GM19238 (cell line): Measurements from ENCODE around the gene PCED1B.
"Not testable (repeated sequence)": the region's sequence is repeated elsewhere in the genome, so short reads cannot be mapped to it uniquely, and the experiment has no call there.

Experiments
- DNase-seq: peaks from one replicate; pipeline ENCODE4 v3.0.0; 2011; ENCODE audit warnings: low spot score; ENCODE audit not compliant: insufficient read length

The PCED1B gene

DNA sequence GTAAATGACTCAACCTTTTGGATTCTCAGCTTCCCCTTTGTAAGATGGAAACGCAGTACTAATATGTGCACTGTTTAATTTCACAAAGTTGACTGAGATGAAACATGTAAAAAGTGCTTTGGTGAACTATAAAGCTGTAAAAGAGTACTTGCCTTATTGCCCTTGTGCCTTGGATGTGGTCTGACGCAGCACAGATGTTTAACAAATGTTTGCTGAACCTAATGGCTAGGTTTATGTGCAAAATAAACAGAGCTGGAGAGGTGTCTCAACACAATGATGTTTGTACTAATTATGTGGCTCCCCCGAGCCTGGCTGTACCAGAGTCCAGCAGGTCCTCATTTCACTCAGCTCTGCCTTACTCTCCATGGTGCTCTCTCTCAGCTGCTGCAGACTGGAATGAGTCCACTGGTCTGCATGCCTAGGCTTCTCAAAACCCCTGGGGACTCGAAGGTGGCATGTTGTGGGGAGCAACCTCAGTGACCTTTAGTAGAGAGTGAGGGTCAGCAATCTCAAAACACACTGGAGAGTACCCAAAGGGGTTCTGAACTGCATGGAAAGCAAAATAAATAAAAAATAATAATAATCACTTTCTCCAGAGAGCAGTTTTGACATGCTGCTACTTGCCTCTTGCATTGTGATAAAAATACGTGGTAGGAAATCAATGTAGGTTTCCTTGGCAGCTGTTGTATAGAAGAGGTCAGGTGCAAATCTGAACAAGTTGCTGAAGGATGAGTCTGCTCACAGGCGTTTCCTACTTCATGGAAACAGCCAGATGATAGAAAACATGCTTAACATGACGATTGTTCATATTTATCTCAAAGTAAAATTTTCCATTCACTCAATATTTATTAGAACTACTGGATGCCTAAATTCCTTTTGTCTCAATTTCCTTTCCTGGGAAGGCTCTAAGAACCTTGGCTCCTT lies 8.9 kb downstream of the PCED1B start:
- DNase-seq: no peak

DNA sequence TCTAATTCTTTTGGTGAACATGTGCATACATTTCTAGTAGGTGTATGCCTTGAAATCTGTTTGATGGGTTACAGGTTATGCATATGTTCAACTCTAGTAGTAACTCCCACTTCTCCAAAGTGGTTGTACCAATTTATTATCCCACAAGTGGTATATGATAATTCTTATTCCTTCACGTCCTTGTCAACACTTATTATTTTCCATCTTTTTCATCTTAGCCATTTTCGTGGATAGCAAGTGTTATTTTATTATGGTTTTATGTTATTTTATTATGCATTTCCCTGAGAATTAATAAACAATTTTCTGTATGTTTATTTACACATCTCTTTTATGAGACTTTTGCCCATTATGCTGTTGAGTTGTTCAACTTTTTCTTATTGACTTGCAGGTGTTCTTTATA lies 11.6 kb downstream of the PCED1B start:
- no peak for DNase-seq

DNA sequence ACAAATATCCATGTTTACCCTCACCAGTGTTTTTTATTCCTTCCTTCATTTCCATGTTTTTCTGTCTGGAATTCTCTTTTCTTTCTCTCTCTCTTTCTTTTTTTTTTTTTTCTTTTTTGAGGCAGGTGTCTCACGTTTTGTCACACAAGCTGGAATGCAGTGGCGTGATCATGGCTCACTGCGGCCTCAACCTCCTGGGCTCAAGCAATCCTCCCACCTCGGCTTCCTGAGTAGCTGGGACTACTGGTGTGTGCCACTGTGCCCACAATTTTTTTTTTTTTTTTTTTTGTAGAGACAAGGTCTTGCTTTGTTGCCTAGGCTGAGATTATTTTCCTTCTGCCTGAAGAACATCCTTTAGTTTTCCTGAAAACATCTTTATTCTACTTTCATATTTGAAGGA lies 15.4 kb downstream of the PCED1B start:
- DNase-seq: no peak

DNA sequence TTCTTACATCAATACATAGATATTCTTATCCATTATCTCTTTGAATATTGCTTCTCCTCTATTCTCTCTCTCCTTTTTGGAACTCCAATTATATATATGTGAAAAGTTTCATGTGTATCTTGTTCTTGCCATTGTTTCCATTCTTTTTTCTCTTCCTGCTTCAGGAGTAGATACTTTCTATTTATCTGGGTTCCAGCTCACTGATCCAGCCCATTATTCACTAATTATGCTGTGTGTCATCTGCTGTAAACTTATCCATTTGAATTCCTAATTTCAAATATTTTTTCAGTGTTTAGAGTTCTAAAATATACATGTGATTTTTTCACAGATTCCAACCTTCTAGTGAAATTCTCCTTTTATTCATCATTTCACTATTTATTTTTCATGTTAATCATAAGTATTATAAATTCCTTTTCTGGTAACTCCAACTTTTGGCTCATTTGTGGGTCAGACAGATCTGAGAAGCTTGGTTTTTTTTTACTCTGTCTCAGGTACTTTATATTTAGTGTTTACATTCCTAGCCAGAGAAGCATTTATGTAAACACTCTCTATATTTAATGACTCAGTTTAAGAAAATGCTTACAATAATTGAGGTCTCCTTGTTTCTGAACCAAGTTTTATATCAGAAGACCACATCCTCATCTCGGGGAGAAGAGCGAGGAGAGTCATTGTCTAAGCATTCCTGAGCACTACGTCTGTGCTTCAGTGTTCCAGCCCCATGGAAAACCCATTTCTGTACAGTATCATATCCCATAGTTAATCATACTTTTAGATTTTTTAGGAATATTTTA lies 16.2 kb downstream of the PCED1B start:
- no peak for DNase-seq

DNA sequence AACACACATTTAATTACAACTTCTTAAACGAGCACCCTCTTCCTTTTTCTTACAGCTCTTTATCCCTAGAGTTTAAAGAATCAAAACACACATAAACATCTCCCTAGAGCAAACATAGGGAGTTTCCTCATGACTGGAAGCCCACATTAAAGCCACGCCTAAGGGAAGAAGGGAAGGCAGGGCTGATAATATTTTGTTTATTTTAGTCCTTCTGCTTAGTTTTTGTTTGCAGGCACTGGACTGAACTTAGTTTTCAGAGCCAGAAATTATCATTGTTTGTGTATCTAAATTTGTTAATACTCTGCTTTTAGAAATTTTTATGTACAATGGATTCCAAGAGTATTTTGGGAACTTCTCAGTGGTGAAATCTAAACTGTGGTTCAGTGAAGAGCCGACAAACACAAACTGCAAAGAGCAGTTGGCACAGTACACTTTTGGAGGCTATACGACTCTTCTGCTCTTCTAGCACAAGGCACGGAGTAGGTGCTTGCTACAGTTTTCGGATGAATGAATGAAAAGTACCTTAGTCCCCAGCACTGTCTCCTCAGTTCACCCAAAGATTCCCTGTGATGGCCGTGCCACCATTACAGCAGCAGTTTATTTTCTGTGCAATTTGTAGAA lies 18.0 kb downstream of the PCED1B start:
- no peak for DNase-seq

DNA sequence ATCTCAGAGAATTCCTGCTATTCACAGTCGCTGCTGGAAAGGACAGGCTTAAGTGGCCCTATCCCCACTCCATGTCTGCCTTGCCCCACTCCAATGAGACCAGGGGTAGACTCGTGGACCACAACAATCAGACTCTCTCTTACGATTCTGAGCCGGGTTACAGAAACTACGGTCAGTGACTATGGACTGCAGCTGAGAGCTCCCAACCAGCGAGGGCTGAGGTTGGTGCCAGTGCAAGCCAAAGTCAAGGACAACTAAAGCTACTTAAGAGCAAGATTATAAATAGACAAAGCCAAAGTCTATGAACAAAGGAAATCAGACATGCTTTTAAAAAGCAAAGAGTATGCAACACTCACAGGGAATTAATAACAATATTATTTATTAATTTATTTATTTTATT lies 18.7 kb downstream of the PCED1B start:
- DNase-seq: no peak

DNA sequence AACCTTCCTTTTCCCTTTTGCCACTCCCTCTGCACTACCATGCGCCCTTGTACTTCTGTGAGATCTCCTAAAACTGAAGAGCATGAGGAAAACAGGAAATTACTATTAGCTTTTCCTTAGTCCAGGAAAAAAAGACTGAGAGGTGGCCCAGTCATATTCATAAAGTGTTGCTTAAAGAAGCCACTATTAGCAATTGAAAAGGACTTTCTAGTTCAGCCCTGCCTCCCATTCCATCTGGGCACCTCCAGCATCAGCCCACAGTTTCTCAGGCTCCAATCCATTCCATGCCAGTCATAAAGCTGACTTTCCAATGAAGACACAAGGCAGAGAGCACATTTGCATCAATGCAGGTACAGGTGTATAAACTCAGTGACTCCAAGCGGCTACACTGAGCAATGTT lies 20.2 kb downstream of the PCED1B start:
- DNase-seq: no peak

DNA sequence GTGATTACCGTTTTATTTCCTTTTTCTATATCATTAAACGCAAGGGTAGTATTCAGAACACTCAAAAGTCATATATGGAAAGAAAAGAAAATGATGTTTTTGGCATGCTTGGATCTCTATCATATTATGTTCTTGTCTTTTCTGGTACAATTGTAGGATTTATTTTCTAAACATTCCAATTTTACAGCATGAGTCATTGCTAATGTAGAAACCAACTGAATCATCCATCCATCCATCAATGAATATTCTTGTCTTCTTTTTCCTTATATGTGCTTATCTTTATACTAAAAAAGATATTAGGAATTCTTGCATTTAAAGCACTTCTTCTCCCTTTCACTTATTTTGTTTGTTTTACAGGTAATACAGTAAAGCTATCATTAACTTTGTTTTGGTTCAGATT lies 20.7 kb downstream of the PCED1B start:
- no peak for DNase-seq

DNA sequence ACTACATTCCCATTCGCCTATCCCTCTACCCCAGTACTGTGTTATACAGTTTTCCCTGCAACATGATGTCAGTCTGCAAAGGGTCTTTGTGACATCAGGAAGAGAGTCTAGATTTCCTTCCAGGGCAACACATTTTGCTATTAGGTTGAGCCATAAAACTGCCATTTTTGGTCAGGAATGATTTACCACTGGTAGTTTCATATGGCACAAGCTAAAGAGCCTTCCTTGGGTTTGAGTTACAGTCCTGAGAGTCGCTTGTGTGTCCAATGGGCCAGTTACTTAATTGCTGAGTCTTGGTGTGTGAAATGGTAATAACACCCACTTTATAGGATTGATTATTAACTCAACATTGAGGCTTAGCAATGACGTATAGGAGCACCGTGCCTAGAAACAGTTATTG lies 23.0 kb downstream of the PCED1B start:
- no peak for DNase-seq

DNA sequence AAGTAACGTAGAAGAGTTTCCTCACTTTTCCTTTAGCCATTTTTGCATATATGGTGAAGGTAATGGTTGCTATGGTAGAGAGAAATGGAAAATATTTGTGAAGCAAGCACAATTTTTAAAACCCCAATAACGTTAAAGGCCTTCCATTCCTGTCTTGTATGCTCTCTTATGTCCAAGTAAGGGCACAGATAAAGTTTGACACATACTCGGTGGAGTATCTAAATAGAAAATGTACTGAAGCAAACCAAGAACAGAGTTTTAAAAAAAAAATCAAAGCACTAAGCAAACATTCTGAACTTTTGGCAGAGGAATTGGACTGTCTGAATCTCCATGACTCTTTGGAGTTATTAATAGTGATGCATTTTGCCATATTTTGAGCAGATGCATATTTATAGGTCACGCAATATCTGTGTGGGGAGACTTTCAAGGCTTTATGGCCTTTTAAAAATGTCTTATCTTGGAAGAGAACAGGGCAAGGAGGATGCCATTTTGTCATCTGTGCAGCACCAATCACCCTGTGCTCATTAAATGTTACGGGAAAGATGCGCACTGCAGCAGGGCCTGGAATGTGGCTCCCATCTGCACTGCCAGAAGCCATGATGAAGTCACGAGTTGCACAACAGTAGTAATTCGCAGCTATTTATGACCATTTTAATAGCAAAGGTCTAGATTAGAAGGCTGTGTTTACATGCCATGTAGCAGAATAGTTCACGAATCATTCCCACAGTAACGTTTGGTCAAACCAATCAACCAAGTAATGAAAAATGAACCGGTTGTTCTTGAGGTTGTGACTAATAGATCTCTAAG lies 23.6 kb downstream of the PCED1B start:
- no peak for DNase-seq

DNA sequence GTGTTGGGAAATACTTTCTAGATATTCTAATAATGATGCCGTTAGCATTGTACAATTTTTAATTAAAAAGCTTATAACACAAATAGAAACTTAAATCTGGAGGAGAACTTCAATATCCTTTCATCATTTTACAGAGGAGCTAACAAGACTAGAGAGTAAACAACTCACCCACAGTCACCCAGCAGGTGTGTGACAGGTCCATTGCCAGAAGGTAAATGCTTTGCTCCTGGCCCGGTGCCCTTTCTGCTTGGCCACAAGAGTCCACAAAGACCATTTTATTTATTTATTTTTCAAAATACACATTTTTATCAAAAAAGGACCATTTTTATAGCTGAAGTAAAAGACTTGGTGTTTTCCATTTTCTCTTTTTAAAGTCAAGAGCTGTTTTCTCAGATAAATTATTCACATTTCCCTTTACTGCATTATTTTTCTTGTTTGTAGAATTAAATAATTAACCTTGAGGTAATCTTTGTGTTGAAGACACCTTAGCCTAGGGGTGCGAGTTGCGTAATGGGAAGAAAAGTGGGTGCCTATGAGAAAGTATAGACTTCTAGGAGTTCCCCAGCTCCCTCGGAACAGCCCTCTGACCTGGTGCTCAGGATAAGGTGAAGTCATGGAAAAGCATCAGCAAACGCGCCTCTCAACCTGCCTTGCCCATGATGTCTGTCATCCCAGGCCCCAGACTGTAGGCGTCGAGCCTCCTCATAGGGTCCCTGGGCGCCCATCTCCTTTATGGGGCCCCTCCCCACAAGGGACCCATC lies 26.7 kb downstream of the PCED1B start:
- DNase-seq: no peak

DNA sequence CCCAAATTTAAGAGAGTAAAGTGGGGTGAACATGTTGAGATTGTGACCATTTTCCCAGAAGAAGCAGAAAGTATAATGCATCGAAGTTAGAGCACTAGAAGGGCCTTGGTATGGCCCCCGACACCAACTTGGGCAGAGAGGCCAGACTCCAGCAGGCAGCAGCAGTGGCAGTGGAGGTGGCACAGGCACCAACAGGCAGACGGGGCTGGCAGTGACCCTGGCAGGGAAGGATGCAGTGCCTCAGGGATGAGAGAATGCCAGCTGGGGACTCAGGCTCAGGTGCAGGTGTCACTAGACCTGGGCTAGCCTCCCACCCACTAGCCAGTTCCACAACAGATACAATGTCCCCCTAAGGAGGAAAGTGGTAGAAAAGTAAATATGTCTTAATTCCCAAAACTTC lies 28.0 kb downstream of the PCED1B start:
- no peak for DNase-seq

DNA sequence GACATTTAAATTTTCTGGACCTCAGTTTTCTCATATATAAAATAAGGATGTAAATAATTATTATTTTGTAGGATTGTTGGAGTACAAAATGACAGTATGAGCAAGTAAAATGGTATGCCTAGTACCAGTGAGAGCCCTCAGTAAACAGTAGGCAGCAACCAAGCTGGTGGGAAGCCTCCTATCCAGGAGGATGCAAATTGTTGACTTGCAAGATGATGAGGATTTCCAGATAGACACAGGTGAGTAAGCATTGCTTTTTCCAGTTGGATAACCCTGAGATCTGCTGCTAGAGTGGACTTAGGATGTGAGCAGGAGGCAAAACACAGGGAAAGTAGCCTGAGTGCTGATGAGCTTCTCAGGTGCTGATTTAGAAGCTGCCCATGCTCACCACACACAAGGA lies 28.5 kb downstream of the PCED1B start:
- DNase-seq: no peak

DNA sequence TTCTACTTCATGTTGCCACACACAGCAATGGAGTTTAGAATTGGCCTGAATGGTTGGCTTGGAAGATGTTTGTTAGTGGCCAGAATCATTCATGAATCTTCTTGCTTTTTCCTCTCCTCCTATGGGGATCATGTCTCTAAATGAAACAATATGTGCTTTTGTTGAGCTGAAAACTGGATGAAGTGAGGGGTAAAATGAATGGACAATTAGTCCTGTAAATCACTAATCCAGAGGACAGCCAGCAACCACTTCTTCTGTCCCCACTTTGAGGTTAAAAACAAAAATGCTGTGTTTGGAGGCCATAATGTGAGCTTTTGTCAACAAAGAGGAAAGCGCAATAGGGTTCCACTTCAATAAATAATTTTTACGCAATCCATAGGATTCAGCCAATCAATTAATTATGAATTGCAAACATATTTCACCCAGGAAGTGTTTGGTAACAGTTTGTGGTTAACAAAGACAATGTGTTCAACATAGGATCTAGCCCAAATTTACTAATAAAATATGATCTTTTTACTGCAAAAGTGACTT lies 30.7 kb downstream of the PCED1B start:
- no peak for DNase-seq

DNA sequence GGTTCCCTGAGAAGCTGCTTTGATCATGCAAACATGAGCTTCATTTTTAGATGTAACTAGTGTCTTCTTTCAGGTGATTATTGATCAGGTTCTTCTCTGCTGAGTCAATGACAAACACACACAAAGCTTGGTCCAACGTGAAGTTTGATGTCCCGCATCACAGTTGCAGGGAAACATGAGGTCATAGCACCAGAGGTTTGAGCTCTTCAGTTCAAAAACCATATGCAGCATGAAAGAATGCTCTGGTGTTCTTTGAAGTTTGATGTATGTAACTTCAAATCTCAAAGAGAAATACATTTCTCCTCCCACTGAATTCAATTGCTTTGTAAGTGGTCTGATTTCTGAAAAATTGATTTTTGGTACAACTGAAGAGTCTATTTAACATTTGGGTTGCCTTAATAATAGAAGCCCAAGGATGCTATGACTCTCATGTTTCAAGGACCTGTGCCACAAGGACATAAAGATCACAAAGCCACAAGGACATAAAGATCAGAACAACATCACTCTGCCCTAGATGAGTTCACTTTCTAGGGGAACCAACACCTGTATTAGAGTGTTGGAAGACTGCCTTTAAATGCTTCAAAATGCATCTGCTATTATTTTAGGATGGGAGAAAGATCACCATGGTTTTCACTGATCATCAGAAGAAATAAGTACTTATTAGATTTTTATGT lies 31.4 kb downstream of the PCED1B start:
- DNase-seq: no peak

DNA sequence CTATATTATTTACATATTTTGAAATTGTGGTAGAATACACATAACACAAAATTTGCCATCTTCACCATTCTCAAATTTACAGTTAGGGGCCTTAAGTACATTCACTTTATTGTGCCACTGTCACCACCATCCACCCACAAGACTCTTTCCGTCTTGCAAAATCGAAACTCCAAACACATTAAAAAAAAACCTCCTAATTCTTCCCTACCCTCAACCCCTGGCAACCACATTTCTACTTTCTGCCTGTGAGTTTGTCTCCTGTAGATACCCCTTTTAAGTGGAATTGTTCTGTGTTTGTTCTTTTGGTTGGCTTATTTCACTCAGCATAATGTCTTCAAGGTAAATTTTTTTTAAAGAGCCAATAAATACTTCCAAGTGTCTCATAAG lies 32.0 kb downstream of the PCED1B start:
- no peak for DNase-seq

DNA sequence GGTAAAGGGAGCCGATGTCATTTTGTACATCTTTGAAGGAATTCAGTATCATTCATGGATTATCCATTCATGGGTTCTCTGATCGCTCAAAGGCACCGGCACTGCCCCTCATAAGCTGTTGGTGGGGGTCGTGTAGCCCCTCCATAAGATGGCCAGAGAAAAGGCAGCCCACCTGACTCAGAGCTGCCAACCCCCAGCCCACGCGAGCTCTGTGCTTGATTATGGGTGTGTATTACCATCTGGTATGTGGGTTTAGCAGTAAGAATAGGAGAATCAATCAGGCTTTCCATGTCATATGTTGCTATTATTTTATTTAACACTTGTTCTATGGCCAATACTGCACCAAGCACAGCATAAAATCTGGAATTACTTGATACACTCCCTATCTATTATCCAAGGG lies 32.4 kb downstream of the PCED1B start:
- no peak for DNase-seq

DNA sequence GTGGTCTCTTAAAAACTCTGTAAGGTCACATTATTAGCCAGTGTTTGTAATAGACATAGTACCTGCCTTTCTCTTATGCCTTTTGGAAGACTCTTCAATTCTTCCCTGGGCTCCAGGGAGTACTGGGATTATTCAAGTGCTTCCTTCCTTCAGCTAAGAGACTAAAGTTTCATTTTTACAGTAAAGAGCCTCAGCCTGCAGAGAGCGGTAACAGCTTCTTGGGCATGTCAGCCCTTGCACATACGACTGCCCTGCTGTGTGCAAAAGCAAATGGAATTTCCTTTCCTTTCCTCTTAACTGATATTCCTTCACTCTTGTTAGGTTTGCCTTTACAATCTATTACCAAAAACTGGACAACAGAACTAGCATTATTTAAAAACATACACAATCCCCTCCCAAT lies 33.3 kb downstream of the PCED1B start:
- no peak for DNase-seq

DNA sequence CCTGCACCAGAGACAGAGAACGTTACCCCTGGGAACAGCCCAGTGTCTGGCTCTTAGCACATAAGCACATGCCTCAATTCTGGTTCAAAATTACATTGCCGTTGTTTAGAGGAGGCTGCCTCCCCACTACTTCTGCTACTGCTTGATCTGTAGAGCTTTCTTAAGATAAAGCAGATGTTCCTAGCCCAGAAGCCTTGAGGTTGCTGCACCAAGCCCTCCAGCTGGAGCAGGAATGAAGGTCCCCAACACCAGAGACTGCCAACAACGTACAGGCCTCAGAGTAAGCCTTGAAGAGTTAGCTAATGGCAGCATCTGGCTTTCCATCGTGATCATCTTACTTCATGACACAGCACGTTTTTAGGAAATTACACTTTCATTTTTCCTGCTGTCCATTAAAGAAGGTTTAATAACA lies 35.1 kb downstream of the PCED1B start:
- no peak for DNase-seq

DNA sequence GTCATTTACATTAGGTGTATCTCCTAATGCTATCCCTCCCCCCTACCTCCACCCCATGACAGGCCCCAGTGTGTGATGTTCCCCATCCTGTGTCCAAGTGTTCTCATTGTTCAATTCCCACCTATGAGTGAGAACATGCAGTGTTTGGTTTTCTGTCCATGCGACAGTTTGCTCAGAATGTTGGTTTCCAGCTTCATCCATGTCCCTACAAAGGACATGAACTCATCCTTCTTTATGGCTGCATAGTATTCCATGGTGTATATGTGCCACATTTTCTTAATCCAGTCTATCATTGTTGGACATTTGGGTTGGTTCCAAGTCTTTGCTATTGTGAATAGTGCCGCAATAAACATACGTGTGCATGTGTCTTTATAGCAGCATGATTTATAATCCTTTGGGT lies 37.9 kb downstream of the PCED1B start:
- DNase-seq: not testable (repeated sequence)
